GM18951 (cell line): ENCODE measurements around the gene IFI6.
"Not testable (repeated sequence)": the region's sequence is repeated elsewhere in the genome, so short reads cannot be mapped to it uniquely, and the experiment has no call there.

Experiments used
- POLR2A ChIP-seq: IDR thresholded peaks from 4 replicates; pipeline ENCODE4 v1.6.1; 2011; ENCODE audit warnings: mild to moderate bottlenecking; ENCODE audit not compliant: insufficient read length, insufficient read depth; ENCODE audit errors: extremely low read depth
- in situ Hi-C: fragments of 300-500 bp; cut with MboI; formaldehyde crosslinking; loops from one replicate; pipeline ENCODE4 v1.12.0; 2022; ENCODE audit warnings: low sequenced_read_pairs, mixed read lengths, inconsistent platforms; ENCODE audit not compliant: unreplicated experiment

The IFI6 gene

GRCh38 chr1:27652111-27652864, 19.7 kb downstream of the IFI6 start:
- in situ Hi-C loops, result no loop called here
- no peak for TF ChIP-seq POLR2A

- TF ChIP-seq POLR2A, result no peak
- in situ Hi-C loops, result no loop called here
These were observed 21.3 kb downstream of the IFI6 start for GRCh38 chr1:27650539-27651175.

GRCh38 chr1:27650171-27650538, 21.8 kb downstream of the IFI6 start:
- TF ChIP-seq POLR2A, result no peak
- in situ Hi-C loops, result no loop called here

- in situ Hi-C loops, result no loop called here
- no peak for TF ChIP-seq POLR2A
These were observed 22.7 kb downstream of the IFI6 start for GRCh38 chr1:27649306-27649635.

GRCh38 chr1:27648602-27649305, 23.2 kb downstream of the IFI6 start:
- in situ Hi-C loops, result no loop called here
- TF ChIP-seq POLR2A, result no peak

- no peak for TF ChIP-seq POLR2A
- in situ Hi-C loops, result no loop called here
These were observed 24.7 kb downstream of the IFI6 start for GRCh38 chr1:27647328-27647727.

GRCh38 chr1:27646676-27647075, 25.3 kb downstream of the IFI6 start:
- in situ Hi-C loops, result no loop called here

GRCh38 chr1:27645071-27645415, 26.9 kb downstream of the IFI6 start:
- in situ Hi-C loops, result no loop called here

More at GRCh38 chr1:27646676-27647075, 25.3 kb downstream of the IFI6 start:
- TF ChIP-seq POLR2A, result no peak

GRCh38 chr1:27644369-27645070, 27.5 kb downstream of the IFI6 start:
- in situ Hi-C loops, result no loop called here

More at GRCh38 chr1:27645071-27645415, 26.9 kb downstream of the IFI6 start:
- TF ChIP-seq POLR2A, result no peak

GRCh38 chr1:27643600-27644368, 28.2 kb downstream of the IFI6 start:
- in situ Hi-C loops, result no loop called here
- TF ChIP-seq POLR2A, result no peak

More at GRCh38 chr1:27644369-27645070, 27.5 kb downstream of the IFI6 start:
- no peak for TF ChIP-seq POLR2A

GRCh38 chr1:27640514-27640913, 31.5 kb downstream of the IFI6 start:
- in situ Hi-C loops, result not testable (repeated sequence)

- in situ Hi-C loops, result no loop called here
- no peak for TF ChIP-seq POLR2A
These were observed 33.2 kb downstream of the IFI6 start for GRCh38 chr1:27638805-27639204.
